GM10266 (cell line): ENCODE data around the gene TMA16.
A peak's percentile ranks its signal among the peaks of the same experiment; 100 is the strongest.
"Not testable (repeated sequence)": the region's sequence is repeated elsewhere in the genome, so short reads cannot be mapped to it uniquely, and the experiment has no call there.

ENCODE experiments used
- DNase-seq: peaks from one replicate; pipeline ENCODE4 v3.0.0; 2012; ENCODE audit errors: extremely low spot score
- CTCF ChIP-seq: IDR thresholded peaks from 2 replicates; pipeline ENCODE4 v1.5.1; 2012; ENCODE audit warnings: mild to moderate bottlenecking, low read depth; ENCODE audit not compliant: control insufficient read depth, insufficient read depth; ENCODE audit errors: missing control alignments

The TMA16 gene

GRCh38 chr4:163535657-163536056, 41.2 kb downstream of the TMA16 start:
- TF ChIP-seq CTCF, result no peak
- DNase-seq, result no peak

GRCh38 chr4:163536091-163536490, 41.6 kb downstream of the TMA16 start:
- TF ChIP-seq CTCF, result no peak
- no peak for DNase-seq

- no peak for DNase-seq
- TF ChIP-seq CTCF, result no peak
These were observed 42.6 kb downstream of the TMA16 start for GRCh38 chr4:163537114-163537513.

GRCh38 chr4:163538820-163539219, 44.3 kb downstream of the TMA16 start:
- DNase-seq, result not testable (repeated sequence)

GRCh38 chr4:163540448-163540847, 46.0 kb downstream of the TMA16 start:
- DNase-seq, result no peak
- TF ChIP-seq CTCF, result no peak

- TF ChIP-seq CTCF, result no peak
- no peak for DNase-seq
These were observed 46.5 kb downstream of the TMA16 start for GRCh38 chr4:163540977-163541376.

GRCh38 chr4:163542275-163542674, 47.8 kb downstream of the TMA16 start:
- no peak for TF ChIP-seq CTCF
- no peak for DNase-seq

- peak; percentile 61 for DNase-seq
- TF ChIP-seq CTCF, result peak; percentile 94
These were observed 50.0 kb downstream of the TMA16 start for GRCh38 chr4:163544407-163545038.
